ENCODE measurements around the gene MAF.

- no peak for TF ChIP-seq CTCF (conservative IDR thresholded peaks at IDR 0.05)
- no peak for TF ChIP-seq ZFX (IDR thresholded peaks at IDR 0.05)
Observed at GRCh38 chr16:79573884-79574283, 26.7 kb downstream of the MAF start.
